GM13976 (cell line): ENCODE results near the gene CREG1.

Experiments used
- DNase-seq: peaks from one replicate; pipeline ENCODE4 v3.0.0; 2012; ENCODE audit warnings: low spot score
- in situ Hi-C: fragments of 300-500 bp; cut with MboI; formaldehyde crosslinking; loops from one replicate; pipeline ENCODE4 v1.12.0; 2022; ENCODE audit warnings: low sequenced_read_pairs, mixed read lengths, inconsistent platforms; ENCODE audit not compliant: unreplicated experiment
- TF ChIP-seq, protein P1 (sequence below): IDR thresholded peaks from 2 replicates; pipeline ENCODE4 v1.5.1; 2012; ENCODE audit warnings: borderline replicate concordance, mild to moderate bottlenecking; ENCODE audit not compliant: insufficient read depth; ENCODE audit errors: extremely low read depth, missing control alignments, control extremely low read depth

CREG1 gene

DNA sequence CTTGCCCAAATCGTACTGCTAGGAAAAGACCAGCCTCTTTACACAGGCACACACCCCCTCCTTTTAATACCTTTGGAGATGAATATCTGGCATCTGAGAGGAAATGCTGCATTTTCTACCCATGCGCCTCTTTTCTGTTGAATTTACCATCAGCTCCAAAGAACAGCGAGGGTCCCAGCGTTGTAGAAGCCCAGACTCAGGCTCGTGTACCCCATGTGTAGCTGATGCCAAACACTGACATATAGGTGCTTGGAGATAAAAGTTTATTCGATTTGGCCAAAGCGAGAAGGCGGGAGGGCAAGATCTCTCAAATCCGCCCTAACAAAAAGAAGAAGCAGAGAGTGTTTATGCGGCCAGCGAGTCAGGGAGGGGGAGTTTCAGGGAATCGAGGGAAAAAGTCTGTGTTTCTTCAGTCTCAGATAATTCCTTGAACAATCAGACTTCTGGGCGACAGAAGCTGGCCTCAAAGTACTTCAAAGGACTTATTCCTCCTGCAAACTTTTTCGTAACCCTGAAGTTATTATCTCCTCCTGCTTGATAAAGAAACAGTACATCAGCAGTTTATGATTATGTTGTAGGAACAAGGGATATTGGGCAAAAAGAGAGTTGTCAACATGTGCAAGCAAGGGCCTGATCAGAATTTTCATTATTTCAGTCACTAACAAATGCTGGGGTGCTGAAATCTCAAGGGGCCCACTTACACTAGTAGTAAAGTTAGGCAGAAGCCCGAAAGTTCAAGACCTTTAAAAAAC is 642 bp upstream of the CREG1 start:
- no peak for DNase-seq
- in situ Hi-C loops = no loop called here
- TF ChIP-seq, protein P1, sequence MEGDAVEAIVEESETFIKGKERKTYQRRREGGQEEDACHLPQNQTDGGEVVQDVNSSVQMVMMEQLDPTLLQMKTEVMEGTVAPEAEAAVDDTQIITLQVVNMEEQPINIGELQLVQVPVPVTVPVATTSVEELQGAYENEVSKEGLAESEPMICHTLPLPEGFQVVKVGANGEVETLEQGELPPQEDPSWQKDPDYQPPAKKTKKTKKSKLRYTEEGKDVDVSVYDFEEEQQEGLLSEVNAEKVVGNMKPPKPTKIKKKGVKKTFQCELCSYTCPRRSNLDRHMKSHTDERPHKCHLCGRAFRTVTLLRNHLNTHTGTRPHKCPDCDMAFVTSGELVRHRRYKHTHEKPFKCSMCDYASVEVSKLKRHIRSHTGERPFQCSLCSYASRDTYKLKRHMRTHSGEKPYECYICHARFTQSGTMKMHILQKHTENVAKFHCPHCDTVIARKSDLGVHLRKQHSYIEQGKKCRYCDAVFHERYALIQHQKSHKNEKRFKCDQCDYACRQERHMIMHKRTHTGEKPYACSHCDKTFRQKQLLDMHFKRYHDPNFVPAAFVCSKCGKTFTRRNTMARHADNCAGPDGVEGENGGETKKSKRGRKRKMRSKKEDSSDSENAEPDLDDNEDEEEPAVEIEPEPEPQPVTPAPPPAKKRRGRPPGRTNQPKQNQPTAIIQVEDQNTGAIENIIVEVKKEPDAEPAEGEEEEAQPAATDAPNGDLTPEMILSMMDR = no peak

DNA sequence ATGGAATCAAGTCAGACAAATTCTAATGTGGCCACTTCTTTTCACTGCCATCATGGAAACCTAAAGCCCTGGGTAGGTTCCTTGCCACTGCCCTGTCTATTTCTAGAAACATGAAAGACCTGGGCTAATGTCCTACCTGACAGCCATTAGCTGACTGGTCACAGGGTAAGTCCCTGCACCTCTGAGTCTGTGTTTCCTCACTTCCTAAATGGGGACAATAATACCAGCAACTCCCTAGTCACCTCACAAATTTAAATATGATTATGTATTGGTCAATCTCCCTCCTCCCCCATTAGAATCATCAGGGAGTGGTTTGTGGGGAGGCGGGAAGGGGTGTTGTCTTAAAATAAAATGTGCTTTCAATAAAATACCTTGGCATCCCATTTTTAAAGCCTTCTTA is 2.2 kb downstream of the CREG1 start:
- no peak for DNase-seq
- in situ Hi-C loops = no loop called here
- TF ChIP-seq, protein P1 = no peak

DNA sequence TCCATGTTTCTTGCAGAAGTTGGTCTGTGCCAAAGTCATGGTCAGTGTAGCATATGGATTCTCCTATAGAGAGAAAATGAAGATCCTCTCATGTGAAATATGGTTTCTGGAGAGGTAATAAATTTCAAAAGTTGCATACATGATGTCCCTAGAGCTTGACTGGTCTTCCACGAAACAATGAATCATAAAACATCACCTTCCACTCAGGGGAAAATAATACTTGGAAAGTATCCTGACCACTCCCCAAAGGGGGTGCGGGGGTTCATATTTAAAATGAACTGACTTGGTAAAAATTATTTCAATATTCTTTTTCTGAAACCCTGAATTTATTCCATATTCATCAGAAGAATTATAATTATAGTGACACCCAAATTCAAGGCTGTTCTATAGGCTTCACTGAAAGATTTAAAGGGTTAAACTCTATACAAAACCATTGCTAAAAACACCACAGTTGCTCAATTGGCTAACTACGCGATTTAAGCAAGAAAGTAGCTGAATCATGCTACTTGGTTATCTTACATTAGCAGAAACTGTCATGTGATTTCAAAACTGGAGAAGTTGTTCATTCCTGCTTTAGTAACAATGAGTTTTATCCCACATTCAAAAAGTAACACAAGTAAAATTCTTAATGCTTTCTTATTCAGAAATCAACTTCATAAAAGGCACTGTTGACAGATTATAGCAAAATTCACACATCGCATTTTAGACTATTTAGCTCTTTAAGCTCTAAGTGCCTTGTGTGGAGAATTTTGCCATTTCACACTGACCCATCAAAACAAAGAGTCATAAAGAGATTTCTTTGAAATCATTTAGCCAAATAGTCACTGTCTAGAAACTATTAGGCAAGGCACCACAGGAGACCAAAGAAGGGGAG is 5.3 kb downstream of the CREG1 start:
- DNase-seq = no peak
- TF ChIP-seq, protein P1 = no peak
- in situ Hi-C loops = loop anchor here (25.0 kb wide), 2 partner anchors 286 to 636 kb away; no protein-coding TSS in a partner anchor

DNA sequence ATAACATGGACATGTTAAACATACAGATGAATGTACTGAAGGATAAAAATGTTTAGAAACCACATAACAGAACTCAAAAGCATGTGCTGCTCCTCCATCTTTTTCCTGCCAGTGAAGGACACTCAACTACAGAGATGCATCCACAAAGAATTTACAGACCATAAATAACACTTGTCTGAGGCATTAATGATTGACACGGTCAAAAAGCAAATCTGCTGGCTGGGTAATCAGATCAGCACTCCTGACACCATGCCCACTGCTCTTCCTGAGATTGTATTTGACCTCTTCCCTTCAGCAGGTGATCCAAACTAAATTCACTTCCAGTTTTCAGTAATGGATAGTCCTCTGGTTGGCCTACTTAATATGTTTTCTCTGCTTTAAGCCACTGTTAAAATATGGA is 6.6 kb downstream of the CREG1 start:
- TF ChIP-seq, protein P1 = no peak
- DNase-seq = no peak
- in situ Hi-C loops = loop anchor here (25.0 kb wide), 2 partner anchors 285 to 635 kb away; no protein-coding TSS in a partner anchor

DNA sequence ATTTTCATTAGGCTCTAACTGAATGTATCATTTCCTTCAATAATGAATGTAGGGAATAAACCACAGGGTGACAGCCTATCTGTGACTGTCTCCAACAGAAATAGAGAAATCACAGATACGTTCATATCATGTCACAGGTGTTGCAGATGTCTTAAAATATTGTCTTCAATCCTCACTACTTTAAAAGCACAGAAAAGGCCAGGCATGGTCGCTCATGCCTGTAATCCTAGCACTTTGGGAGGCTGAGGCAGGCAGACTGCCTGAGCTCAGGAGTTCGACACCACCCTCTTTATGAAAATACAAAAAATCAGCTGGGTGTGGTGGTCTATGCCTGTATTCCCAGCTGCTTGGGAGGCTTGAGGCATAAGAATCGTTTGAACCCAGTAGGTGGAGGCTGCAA is 8.2 kb downstream of the CREG1 start:
- DNase-seq = no peak
- TF ChIP-seq, protein P1 = no peak
- in situ Hi-C loops = loop anchor here (25.0 kb wide), 2 partner anchors 283 to 633 kb away; no protein-coding TSS in a partner anchor

- DNase-seq = no peak
- TF ChIP-seq, protein P1 = no peak
- in situ Hi-C loops = loop anchor here (25.0 kb wide), 2 partner anchors 282 to 632 kb away; no protein-coding TSS in a partner anchor
These were observed 9.0 kb downstream of the CREG1 start for GRCh38 chr1:167544447-167545093.
